Muscle of arm (tissue), 12 donors: ENCODE measurements around the gene IGSF9. TPM values are rescaled to one million over a fixed set of nuclear protein-coding genes. Genes with fewer than 3 reads are reported as not detected.
"Not testable (repeated sequence)": the region's sequence is repeated elsewhere in the genome, so short reads cannot be mapped to it uniquely, and the experiment has no call there.

Experiments
- DNase-seq: peaks from one replicate; pipeline ENCODE4 v3.0.0-alpha.2; 2013
- polyA plus RNA-seq, 12 donors: library from polyadenylated mRNA; unstranded; fragments of 120-200 nt; gene quantifications; one replicate each; pipeline ENCODE4 v1.2.1, GENCODE V29; 2013; ENCODE audit not compliant: insufficient read length in 12 of 12

IGSF9 gene
- polyA plus RNA-seq, 12 donors = 0.22 to 27.3 (median 0.56) TPM; not detected in 1

DNA sequence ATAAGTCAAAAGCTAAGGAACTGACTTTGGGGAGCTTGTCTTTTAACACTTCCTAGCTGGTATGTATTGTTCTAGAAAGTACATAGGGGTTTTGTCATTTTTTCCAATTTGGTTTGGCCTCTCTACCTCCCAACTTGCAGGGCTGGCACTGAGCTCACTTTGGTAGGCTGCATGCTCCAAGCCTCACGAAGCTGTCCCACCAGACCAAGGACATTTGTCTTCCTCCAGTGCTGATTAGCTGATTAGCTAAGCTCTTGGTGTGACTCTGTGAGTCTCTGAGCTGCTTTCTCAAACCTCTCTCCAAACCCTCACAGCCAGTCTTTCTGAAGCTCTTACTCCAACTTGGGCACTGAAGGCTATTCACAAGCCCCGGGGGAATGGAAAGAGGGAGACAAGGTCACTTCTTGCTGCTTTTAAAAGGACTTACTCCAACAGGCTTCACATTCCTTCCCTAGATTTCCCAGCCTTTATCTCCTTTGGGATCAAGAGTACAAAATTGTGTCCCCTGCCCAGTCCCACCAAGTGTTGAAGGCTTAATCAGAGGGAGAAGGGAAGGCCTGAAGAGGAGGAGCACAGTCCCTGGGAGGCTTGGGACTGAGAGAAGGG is 44.6 kb downstream of the IGSF9 start:
- no peak for DNase-seq

GRCh38 chr1:159900086-159900680 is 45.2 kb downstream of the IGSF9 start, which contains the start of gene CFAP45:
TSS of gene CFAP45 (minus strand) at chr1:159900165. CDS start at chr1:159900098, 67 bp downstream.
- peak; percentile 59 for DNase-seq

- DNase-seq = not testable (repeated sequence)
Measured at GRCh38 chr1:159899634-159900033, 45.8 kb downstream of the IGSF9 start.

DNA sequence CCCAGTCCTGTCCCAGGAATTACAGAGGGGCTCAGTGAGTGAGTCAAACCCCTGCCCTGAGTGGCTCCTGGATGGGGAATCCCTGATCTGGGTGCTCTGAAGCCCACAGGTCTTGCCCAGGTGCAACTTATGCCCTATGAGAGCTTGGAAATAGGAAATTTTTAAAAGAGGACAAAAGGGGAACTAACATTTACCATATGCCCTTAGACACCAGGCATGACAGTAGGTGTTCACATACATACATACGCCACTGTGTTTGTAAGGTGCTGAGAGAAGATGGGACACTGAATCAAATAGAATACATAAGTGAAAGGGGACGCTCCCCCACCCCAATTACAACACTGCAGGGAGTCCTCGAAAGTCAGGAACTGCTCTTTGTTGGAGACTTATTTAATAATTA is 46.9 kb downstream of the IGSF9 start:
- DNase-seq = no peak

DNA sequence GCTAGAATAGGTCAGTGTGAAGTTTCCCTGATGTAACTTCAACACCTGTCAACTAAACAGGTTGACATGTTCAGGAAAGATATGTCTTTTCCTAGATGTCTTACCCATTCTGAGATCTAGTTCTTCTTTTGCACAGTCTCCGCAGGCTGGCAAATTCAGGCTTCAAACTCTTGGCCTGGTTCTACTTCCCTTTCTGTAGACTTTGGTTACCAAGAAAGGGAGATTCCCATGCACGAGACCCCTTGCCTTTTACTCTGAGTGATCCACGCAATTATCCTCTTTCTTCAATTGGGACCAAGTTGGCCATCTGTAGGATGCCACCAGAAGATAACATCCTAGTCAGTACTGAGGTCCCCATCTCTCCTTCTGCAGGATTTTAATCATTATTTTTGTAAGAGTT is 47.5 kb downstream of the IGSF9 start:
- DNase-seq = no peak

- DNase-seq = no peak
Measured at GRCh38 chr1:159896546-159896930, 48.9 kb downstream of the IGSF9 start.

- DNase-seq = peak; percentile 46
Measured at GRCh38 chr1:159895836-159896545, 49.4 kb downstream of the IGSF9 start.

GRCh38 chr1:159895286-159895685 is 50.1 kb downstream of the IGSF9 start:
- no peak for DNase-seq

DNA sequence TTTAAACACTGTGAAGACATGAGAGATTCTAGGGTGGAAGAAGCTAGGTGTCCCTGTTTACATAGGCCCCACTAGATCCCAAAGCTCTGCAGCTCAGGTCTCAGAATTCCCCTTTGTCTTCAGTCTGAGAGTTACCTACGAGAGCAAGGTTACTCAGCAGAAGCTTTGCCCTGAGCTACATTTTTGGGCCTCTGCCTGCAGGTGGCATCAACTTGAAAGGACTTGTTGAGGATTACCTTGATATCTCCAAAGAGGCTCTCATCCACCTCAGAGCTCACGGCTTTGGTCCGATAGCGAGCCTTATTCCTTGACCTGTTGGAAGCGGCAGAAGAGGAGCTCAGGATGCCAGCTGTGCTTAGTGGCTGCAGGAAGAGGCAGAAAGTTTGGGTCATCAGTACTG is 52.5 kb downstream of the IGSF9 start:
- DNase-seq = no peak

- peak; percentile 63 for DNase-seq
Measured at GRCh38 chr1:159891275-159892157, 53.9 kb downstream of the IGSF9 start.

DNA sequence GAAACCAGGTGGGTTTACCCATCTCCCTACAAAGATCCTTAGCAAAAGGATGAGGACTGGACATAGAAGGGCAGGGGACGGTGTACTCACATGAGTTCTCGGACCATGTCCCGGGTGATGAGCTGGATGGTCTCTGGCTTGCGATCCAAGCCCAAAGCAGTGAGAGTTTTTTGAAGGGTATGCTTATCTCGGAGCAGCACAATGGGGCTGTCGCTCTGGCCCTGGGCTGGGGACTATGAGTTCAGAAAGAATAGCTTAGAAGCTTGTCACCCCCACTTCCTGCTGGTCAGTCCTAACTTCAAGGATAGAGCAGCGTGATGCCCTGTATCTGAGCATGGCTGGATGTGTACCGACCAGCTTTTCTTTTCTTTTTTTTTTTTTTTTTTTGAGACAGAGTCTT is 55.0 kb downstream of the IGSF9 start:
- no peak for DNase-seq

GRCh38 chr1:159889821-159890252 is 55.6 kb downstream of the IGSF9 start:
- DNase-seq = peak; percentile 58

DNA sequence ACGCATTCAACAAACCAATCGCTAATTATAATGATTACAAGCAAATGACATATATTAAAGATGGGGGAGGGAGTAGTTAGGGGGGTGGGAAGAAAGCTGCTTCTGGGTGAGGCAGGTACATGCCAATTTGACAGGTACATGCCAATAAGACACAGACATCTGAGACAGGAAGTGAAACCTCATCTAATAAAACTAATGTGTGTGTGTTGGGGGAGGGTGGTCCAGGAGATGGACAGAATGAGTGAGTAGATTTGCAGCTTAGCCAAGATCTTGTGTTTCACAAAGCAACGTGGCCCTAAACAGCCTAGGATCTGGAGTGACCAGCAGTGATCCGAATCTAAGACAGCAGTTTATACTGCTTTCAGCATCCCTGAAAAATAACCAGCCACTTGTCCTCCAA is 56.2 kb downstream of the IGSF9 start:
- no peak for DNase-seq

- no peak for DNase-seq
Measured at GRCh38 chr1:159884296-159884695, 61.1 kb downstream of the IGSF9 start.

DNA sequence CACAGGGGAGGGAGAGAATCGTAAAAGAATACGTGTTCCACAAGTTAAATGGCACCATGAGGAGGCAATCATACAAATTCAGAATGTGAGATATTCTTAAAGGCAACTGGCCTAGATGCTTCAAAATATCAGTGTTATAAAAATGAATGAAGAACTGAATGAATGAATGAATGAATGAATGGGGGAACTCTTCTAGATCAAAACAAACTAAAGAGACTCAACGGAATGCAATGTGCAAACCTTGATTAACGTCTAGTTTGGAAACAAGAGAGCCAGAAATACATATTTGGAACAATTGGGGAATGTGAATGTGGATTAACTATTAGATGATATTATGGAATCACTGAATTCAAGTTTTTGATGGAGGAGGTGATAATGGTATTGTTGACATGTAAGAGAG is 62.3 kb downstream of the IGSF9 start:
- DNase-seq = no peak

GRCh38 chr1:159882527-159882862 is 62.9 kb downstream of the IGSF9 start:
- no peak for DNase-seq

DNA sequence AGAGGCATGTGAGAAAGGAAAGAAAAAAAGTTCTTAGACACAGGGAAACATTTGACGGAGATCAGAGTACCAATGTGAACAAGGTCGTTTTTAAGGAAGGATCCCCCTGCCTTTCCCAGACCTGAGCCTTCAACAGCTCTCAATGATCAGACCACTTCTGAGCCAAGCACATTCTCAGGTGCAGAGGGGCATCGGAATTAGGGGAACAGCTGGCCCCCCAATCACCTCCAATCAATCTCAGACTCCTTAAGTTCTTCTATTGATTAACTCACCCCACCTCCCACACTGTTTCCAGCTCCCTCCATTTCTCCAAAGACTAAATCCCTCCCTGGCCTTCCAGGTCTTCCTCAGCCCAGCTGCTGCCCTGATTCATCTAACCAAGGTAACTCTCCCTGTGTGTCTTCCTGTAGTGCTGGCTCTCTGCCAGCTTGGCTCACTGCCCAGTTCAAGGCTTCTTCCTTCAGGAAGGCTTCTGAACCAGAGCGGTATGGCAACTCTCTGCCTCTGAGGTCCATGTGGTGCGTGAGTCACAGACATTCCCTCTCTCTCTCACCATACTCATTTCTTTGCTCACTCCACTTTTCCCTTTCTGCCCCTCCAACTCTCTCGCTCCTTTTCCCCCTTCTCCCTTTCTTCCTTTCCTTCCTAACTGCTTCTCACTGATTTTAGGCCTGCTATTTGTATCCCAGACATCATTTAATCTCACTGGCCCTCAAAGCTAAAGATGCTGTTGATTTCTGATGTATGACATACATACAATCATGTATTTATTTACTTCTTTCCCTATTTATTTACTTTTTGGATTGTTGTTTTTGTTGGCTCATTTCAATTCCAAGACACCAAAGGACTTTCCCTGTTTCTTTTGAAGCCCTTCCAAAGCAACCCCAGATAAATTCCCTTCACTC is 63.5 kb downstream of the IGSF9 start:
- DNase-seq = no peak

DNA sequence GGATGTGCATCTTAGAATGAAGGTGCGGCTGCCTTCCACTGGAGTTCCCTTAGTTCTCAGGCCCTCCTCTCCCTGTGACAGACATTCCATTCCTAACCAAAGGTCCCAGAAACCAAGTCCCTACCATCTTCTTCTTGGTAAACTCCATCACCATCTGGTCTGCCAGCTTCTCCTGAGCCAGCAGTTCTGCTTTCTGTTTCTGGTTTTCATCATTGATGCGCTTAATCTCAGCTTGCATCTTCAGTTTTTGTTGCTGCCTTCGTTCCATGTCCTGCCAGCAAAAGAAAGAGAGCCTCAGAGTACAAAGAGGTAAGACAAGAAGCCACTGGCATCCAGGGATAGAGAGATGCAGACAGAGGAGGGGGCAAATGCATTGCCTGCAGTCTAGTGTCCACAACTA is 65.0 kb downstream of the IGSF9 start:
- DNase-seq = no peak

DNA sequence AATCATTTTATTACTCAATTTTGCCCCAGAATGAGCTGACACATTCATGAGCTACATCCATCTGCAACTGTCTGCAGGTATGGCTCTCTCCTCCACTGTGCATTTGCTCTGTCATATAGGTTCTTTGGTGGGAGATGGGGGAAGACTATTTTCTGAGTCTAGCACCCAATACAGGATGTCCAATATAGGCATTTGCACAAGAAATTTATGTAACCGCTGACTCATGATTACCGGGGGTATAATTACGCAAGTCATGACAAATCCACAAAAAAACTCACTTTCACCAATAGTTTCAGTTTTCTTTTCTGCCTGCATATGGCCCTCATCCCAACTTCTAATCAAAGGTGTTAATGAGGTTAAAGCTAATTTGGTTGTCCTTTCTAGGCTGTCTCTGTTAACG is 65.4 kb downstream of the IGSF9 start:
- no peak for DNase-seq

GRCh38 chr1:159879136-159879535 is 66.3 kb downstream of the IGSF9 start:
- no peak for DNase-seq
